ENCODE results near the gene IL6. TPM values are rescaled to one million over a fixed set of nuclear protein-coding genes. Genes with fewer than 3 reads are reported as not detected.

IL6 gene
- total and polyA plus RNA-seq, 2 of the 8 experiments (the other 6 are each of a cell fraction or from before 2014, with no cell fraction given) = 0.12 to 0.41 TPM

GRCh38 chr7:22712999-22713398 lies 14.0 kb upstream of the IL6 start (continued):
- no peak for TF ChIP-seq ATF2 (IDR thresholded peaks at IDR 0.05; ENCODE audit: low read length)
